ENCODE results near the gene OLFM1.

DNA sequence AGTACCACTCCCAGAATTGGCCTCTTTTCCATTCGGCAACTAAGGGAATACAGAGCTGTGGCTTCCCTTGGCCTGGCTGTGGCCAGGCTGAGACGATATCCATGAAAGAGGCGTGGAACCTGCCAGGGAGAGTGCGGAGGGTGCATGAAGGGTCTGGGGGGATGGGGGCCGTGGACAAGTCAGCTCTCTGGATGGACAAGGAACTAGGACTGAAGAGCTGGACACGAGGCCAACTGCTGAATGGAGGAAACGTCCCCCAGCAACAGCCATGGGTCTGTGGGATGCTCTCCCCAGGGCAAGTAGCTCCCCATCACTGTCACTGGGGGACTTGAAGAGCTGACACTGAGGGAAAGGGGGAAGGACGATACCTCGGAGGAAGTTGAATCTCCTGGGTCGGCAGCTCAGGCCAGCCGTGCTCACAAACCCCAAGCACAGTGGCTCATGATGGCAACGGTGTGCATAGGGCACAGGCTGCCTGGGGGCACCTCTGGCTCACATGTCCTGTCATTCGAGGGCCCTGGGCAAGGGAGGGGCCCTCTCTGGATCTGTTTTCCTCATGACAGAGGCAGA is 4.1 kb upstream of the OLFM1 start:
- TF ChIP-seq TCF12 (IDR thresholded peaks at IDR 0.05; ENCODE audit: low read depth) = no peak
- TF ChIP-seq EP300 (IDR thresholded peaks at IDR 0.05; ENCODE audit: borderline replicate concordance) = no peak
- TF ChIP-seq, protein P1, sequence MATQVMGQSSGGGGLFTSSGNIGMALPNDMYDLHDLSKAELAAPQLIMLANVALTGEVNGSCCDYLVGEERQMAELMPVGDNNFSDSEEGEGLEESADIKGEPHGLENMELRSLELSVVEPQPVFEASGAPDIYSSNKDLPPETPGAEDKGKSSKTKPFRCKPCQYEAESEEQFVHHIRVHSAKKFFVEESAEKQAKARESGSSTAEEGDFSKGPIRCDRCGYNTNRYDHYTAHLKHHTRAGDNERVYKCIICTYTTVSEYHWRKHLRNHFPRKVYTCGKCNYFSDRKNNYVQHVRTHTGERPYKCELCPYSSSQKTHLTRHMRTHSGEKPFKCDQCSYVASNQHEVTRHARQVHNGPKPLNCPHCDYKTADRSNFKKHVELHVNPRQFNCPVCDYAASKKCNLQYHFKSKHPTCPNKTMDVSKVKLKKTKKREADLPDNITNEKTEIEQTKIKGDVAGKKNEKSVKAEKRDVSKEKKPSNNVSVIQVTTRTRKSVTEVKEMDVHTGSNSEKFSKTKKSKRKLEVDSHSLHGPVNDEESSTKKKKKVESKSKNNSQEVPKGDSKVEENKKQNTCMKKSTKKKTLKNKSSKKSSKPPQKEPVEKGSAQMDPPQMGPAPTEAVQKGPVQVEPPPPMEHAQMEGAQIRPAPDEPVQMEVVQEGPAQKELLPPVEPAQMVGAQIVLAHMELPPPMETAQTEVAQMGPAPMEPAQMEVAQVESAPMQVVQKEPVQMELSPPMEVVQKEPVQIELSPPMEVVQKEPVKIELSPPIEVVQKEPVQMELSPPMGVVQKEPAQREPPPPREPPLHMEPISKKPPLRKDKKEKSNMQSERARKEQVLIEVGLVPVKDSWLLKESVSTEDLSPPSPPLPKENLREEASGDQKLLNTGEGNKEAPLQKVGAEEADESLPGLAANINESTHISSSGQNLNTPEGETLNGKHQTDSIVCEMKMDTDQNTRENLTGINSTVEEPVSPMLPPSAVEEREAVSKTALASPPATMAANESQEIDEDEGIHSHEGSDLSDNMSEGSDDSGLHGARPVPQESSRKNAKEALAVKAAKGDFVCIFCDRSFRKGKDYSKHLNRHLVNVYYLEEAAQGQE (IDR thresholded peaks at IDR 0.05; ENCODE audit: low read depth) = no peak
- no peak for TF ChIP-seq YY1 (IDR thresholded peaks at IDR 0.05; ENCODE audit: low read depth)
- no peak for TF ChIP-seq ZBTB7A (IDR thresholded peaks at IDR 0.05; ENCODE audit: low read depth)
- no peak for TF ChIP-seq TEAD4 (IDR thresholded peaks at IDR 0.05)
- TF ChIP-seq FOXM1 (IDR thresholded peaks at IDR 0.05; ENCODE audit: borderline replicate concordance, low read depth) = no peak
- TF ChIP-seq EGR1 (IDR thresholded peaks at IDR 0.05) = no peak
- no peak for TF ChIP-seq RAD21 (IDR thresholded peaks at IDR 0.05; ENCODE audit: low read depth)
- TF ChIP-seq, protein P2, sequence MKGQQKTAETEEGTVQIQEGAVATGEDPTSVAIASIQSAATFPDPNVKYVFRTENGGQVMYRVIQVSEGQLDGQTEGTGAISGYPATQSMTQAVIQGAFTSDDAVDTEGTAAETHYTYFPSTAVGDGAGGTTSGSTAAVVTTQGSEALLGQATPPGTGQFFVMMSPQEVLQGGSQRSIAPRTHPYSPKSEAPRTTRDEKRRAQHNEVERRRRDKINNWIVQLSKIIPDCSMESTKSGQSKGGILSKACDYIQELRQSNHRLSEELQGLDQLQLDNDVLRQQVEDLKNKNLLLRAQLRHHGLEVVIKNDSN (IDR thresholded peaks at IDR 0.05) = no peak
- TF ChIP-seq, protein P3, sequence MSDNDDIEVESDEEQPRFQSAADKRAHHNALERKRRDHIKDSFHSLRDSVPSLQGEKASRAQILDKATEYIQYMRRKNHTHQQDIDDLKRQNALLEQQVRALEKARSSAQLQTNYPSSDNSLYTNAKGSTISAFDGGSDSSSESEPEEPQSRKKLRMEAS (IDR thresholded peaks at IDR 0.05) = no peak

Data from Ishikawa (cell line).